Mucosa of stomach (tissue), 1 donor: ENCODE results near the gene VSTM4.
A peak's percentile ranks its signal among the peaks of the same experiment; 100 is the strongest.

Experiments used
- H3K27me3 ChIP-seq: one replicate; pipeline ENCODE4 v1.7.0; 2013; ENCODE audit warnings: mild to moderate bottlenecking, low read length; ENCODE audit not compliant: control insufficient read depth, insufficient read depth
- H3K36me3 ChIP-seq: one replicate; pipeline ENCODE4 v1.7.0; 2013; ENCODE audit warnings: low read length; ENCODE audit not compliant: control insufficient read depth, insufficient read depth
- H3K4me1 ChIP-seq: one replicate; pipeline ENCODE4 v1.7.0; 2013; ENCODE audit warnings: mild to moderate bottlenecking, low read length; ENCODE audit not compliant: control insufficient read depth, insufficient read depth
- H3K4me3 ChIP-seq: one replicate; pipeline ENCODE4 v1.7.0; 2013; ENCODE audit warnings: low read length
- H3K9ac ChIP-seq: one replicate; pipeline ENCODE4 v1.7.0; 2013; ENCODE audit warnings: mild to moderate bottlenecking, low read length, moderate library complexity
- H3K9me3 ChIP-seq: one replicate; pipeline ENCODE4 v1.7.0; 2013; ENCODE audit warnings: mild to moderate bottlenecking, low read length, moderate library complexity; ENCODE audit not compliant: control insufficient read depth
- donor health status: Pancreatic carcinoma.

Gene VSTM4, protein sequence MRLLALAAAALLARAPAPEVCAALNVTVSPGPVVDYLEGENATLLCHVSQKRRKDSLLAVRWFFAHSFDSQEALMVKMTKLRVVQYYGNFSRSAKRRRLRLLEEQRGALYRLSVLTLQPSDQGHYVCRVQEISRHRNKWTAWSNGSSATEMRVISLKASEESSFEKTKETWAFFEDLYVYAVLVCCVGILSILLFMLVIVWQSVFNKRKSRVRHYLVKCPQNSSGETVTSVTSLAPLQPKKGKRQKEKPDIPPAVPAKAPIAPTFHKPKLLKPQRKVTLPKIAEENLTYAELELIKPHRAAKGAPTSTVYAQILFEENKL

DNA sequence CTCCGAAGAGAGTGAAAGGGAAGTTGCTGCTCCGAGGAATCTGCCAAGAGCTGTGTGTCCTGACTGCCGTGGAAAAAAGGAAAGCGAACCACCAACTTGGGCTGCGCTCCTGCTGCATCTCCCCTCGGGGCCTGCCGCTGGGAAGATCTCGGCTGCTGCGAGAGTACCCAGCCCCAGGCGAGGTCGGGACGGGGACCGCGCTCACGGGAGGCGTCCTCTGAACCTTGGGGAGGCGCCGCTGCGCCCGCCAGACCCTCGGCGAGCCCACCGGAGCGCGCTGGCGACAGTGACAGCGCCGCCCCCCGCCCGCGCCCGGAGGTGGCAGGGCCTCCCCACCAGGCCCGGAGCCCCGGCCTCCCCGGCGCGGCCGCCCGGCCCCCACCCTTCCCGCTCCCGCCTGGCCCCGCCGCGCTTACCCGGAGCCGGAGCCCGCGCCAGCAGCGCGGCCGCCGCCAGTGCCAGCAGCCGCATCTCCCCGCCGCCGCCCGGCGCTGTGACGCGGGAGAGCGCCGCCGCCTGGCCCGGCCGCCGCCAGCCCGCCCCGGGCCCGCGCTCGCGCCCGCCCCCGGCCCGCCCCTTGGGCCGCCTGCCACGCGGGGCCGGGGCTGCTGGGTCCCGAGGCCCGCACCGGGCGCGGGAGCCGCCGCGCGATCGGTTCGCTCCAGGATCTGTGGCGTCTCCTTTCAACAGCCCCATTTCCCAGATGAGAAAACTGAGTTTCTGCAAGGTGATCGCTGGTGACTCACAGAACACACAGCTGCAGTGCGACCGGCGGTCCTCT is at the start of gene VSTM4:
TSS of gene VSTM4 (minus strand) at position 508 of the 781 bp plus-strand sequence. CDS start at position 471, 37 bp downstream.
- no peak within 1 kb of the TSS for H3K4me3 ChIP-seq
- H3K9me3 ChIP-seq, result no peaks in the 10 kb centered on the region
- no peaks in the 10 kb centered on the region for H3K36me3 ChIP-seq
- peak within 1 kb of the TSS; percentile 47 for H3K9ac ChIP-seq
- H3K27me3 ChIP-seq, result peaks cover 28% of the 10 kb centered on the region
- no peaks in the 10 kb centered on the region for H3K4me1 ChIP-seq

DNA sequence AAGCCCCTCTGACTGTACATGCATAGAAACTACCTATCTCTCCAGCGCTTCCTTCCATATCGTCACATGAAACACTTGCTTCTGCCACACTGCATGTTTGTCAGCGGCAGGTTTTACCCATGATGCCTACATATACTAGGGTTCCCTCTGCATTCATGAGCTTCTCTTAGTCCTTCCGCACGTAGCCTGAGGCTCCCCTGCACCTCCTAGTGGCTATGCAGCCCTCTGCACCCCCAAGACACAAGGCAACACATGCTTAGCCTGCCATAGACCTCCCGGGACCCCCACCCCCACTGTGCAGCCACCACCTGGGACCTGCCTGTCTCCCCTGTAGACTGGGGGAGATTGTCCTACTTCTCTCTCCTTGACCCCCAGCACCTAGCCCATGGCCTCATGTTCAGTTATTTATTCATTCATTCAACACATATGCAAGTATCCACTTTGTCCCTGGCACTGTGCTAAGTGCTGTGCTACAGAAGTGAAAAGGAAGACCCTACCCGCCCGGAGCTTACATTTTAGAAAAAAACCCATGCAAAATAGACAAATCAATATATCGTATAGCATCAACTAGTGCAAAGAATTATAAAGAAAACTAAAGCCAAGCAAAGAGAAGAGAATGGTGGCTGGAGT is 49.4 kb upstream of the VSTM4 start:
- no peak overlapping the region for H3K9ac ChIP-seq
- H3K9me3 ChIP-seq, result no peaks in the 10 kb centered on the region
- no peaks in the 10 kb centered on the region for H3K36me3 ChIP-seq
- H3K4me1 ChIP-seq, result no peaks in the 10 kb centered on the region
- no peaks in the 10 kb centered on the region for H3K27me3 ChIP-seq
- H3K4me3 ChIP-seq, result no peak overlapping the region

DNA sequence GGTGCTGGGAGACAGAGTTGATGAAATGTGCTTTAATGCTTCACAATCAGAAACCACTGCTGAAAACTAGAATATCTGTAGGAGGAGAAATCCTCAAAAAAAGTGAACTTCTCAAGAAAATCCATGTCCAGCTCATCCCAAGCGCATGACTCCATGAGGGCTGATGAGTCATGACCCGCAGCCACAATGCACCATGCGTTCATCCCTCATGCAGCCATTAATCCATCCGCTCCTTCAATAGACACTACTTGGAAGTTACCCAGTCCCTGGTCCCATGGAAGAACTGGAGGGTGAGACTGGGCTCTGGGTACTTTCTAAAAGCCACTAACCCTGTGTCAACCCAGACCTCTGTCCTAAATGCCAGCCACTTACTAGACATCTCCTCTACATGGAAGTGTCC is 48.4 kb upstream of the VSTM4 start:
- no peaks in the 10 kb centered on the region for H3K36me3 ChIP-seq
- H3K9ac ChIP-seq, result no peak overlapping the region
- no peaks in the 10 kb centered on the region for H3K9me3 ChIP-seq
- H3K4me1 ChIP-seq, result no peaks in the 10 kb centered on the region
- H3K4me3 ChIP-seq, result no peak overlapping the region
- H3K27me3 ChIP-seq, result no peaks in the 10 kb centered on the region

DNA sequence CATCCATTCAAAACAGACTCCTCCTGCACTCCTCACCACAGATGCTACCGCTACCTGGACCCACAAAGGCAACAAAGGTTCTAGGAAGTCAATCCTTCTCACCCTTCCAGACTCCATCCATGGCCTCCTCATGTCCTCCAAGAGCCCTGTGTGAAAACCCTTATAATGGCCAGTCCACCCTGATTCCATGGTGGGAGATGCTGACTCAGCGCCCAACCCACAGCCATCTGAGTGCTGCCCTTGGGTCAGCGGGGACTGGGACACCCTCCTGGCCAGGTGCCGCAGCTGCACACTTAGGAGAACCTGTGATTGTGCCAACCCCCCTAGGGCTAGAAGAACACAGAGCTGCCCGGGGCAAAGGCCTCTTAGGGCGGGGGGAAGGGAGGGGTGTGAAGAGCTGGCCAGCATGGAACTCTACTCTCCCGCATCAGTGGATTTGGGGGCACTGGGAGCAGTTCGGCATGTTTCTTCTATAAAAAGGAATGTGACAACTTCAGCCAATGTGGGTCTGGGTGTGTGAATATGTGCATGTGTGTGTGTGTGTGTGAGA is 47.5 kb upstream of the VSTM4 start:
- Histone ChIP-seq H3K27me3 (no peaks in the 10 kb centered on the region), H3K36me3 (no peaks in the 10 kb centered on the region), H3K4me1 (no peaks in the 10 kb centered on the region), H3K4me3 (no peak overlapping the region), H3K9ac (no peak overlapping the region), H3K9me3 (no peaks in the 10 kb centered on the region)

DNA sequence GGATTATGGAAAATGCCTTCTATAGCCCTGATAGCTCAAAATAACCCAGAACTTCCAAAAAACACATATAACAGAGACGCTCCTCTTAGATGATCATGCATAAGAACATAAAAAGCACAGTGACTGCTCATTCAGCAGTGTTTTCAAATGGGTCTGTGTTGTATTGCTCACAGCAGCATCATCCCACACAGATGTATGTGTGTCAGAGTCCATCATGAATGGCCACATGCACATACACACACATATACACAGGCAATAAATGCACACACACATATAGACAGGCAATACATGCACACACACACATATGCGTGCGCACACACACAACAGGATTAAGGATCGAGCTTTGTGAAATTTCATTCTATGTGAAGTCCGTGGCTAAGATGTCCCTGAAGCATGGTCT is 46.7 kb upstream of the VSTM4 start:
- H3K9me3 ChIP-seq, result no peaks in the 10 kb centered on the region
- no peaks in the 10 kb centered on the region for H3K4me1 ChIP-seq
- no peak overlapping the region for H3K4me3 ChIP-seq
- H3K27me3 ChIP-seq, result no peaks in the 10 kb centered on the region
- no peaks in the 10 kb centered on the region for H3K36me3 ChIP-seq
- H3K9ac ChIP-seq, result no peak overlapping the region

DNA sequence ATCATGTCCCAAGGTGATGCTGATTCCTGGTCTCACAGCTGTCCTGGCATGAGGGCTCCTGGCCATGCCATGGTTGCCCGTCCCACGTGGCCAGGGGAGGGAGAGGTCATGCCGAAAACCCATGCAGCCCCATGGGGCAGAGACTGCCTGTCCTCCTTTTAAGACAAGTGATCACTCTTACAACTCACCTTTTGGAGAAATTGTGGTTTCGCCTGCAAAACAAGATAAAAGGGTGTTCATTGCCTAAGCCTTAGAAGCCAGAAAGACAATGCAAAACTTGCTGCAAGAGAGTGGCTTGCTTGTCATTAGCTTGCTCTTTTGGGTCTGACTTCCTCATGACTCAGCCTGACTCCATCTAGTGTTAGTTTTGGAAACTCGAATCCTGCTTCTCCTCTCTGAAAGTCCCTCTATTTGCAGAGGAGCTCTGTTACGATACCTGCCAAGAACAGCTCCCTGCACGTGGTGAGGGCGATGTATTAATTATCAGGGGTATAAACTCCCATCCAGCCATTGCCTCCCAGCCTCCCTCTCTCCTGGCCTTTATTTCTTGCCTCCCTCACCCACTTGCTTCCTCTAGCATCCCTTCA is 46.2 kb upstream of the VSTM4 start:
- no peak overlapping the region for H3K4me3 ChIP-seq
- H3K4me1 ChIP-seq, result no peaks in the 10 kb centered on the region
- H3K27me3 ChIP-seq, result no peaks in the 10 kb centered on the region
- no peak overlapping the region for H3K9ac ChIP-seq
- no peaks in the 10 kb centered on the region for H3K36me3 ChIP-seq
- no peaks in the 10 kb centered on the region for H3K9me3 ChIP-seq

DNA sequence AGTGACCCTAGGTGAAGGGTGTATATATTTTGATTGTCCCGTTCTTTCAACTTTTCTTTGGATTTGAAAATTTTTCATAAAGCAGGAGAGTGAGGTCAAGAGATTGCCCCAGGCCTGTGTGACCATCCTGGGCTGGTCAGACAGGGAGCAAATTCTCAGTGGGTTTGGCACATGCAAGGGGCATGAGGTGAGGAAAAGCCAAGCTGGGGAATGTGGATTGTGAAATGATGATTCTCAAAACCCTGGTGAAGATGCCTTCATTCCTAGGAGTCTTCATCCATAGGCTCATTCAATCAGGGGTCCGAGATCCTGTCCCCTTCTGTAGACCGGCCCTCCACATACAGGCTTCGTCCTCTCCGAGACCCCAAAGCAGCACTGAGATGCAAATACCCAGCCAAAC is 45.5 kb upstream of the VSTM4 start:
- no peaks in the 10 kb centered on the region for H3K36me3 ChIP-seq
- H3K9ac ChIP-seq, result no peak overlapping the region
- H3K27me3 ChIP-seq, result no peaks in the 10 kb centered on the region
- no peaks in the 10 kb centered on the region for H3K4me1 ChIP-seq
- no peaks in the 10 kb centered on the region for H3K9me3 ChIP-seq
- H3K4me3 ChIP-seq, result no peak overlapping the region

DNA sequence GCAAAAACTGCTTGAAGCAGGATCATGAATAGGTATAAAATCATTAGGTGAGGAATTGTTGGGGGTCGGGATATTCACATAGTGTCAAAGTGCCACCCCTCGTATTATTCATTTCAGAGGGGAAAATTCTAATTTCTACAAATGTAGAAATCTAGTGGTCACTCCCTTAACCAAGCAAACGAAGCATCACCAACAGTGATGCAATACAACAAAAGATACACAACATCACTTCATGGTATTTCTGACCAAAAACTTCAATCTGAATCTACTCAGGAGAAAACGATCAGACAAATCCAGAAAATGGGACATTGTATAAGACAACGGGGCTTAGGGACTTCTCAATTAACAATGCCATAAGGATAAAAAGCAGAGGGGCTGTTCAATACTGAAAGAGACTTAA is 44.8 kb upstream of the VSTM4 start:
- no peaks in the 10 kb centered on the region for H3K9me3 ChIP-seq
- H3K27me3 ChIP-seq, result no peaks in the 10 kb centered on the region
- H3K4me3 ChIP-seq, result no peak overlapping the region
- H3K36me3 ChIP-seq, result no peaks in the 10 kb centered on the region
- no peak overlapping the region for H3K9ac ChIP-seq
- H3K4me1 ChIP-seq, result no peaks in the 10 kb centered on the region

DNA sequence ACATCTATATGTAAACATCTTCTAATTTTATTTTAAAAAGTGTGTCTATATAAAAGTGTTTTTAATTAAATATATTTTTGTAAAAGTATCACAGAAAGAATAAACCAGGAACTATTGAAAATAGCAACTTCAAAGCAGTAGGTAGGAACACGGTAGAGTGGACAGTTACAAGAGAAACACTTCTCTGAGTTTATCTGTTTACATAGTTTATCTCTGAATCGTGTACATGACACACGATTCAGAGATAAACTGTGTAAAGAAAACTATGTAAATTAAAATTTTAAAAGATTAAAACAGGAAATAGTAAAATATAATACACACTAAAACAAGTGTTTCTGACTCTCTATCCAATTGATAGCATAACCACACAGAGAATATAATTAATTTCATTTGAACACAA is 43.6 kb upstream of the VSTM4 start:
- no peak overlapping the region for H3K4me3 ChIP-seq
- no peak overlapping the region for H3K9ac ChIP-seq
- no peaks in the 10 kb centered on the region for H3K36me3 ChIP-seq
- H3K27me3 ChIP-seq, result no peaks in the 10 kb centered on the region
- H3K4me1 ChIP-seq, result no peaks in the 10 kb centered on the region
- H3K9me3 ChIP-seq, result no peaks in the 10 kb centered on the region

DNA sequence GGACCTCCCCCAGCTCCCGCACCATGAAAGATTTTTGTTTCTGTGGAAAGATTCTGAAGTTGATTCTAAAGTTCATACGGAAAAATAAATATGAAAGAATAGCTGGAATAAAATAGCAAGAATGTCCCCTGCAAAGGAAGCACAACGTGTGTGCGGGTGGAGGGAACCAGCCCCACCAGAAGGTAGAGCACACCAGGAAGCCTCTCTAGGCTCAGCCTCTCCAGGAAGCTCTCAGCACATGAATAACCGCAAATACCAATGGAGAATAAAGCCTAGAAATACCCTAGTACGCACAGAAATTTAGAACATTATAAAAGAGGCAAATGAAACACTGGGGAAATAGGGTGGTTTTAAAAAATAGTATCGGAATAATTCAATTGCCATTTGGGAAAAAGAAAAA is 43.1 kb upstream of the VSTM4 start:
- Histone ChIP-seq H3K9ac (no peak overlapping the region), H3K27me3 (no peaks in the 10 kb centered on the region), H3K4me3 (no peak overlapping the region), H3K9me3 (no peaks in the 10 kb centered on the region), H3K4me1 (no peaks in the 10 kb centered on the region), H3K36me3 (no peaks in the 10 kb centered on the region)

DNA sequence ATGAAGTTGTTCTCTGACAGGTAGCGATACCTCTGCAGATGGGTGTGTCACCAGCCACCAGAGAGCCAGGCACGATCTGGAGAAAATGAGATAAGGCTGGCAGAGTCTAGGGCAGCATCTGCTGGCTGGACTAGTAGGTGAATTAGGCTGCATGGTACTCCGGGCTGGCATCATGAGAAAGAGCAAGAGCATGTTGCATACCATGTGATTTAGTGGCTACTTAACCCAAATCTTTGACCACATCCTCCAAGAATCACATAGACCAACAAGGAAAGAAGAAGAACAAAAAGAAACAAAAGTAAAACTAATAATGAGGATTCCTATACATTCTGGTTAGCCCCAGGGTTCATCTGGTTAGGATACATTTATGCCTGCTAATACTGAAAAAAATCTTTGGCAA is 41.9 kb upstream of the VSTM4 start:
- Histone ChIP-seq H3K27me3 (no peaks in the 10 kb centered on the region), H3K9ac (no peak overlapping the region), H3K9me3 (no peaks in the 10 kb centered on the region), H3K36me3 (no peaks in the 10 kb centered on the region), H3K4me3 (no peak overlapping the region), H3K4me1 (no peaks in the 10 kb centered on the region)

DNA sequence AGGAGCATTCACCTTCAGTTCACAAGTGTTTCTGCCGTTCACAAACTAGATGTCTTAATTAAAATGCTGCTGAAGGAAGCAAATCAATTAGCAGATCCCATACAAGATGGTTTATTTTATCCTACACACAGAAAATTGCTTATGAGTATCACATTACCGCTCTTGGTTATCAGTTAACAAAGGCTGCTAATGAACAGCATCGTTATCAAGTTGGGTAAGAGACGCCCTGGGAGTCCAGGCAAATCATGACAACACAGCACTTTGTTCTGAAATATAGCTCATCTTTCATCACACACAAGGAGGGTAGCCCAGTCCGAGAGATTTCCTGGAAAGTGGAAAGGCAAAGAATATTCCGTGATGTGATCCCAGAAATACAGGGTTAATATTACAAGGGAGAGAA is 39.3 kb upstream of the VSTM4 start:
- no peaks in the 10 kb centered on the region for H3K27me3 ChIP-seq
- no peak overlapping the region for H3K4me3 ChIP-seq
- no peaks in the 10 kb centered on the region for H3K4me1 ChIP-seq
- H3K9me3 ChIP-seq, result no peaks in the 10 kb centered on the region
- no peaks in the 10 kb centered on the region for H3K36me3 ChIP-seq
- no peak overlapping the region for H3K9ac ChIP-seq
